Measurements from ENCODE around the gene TRIO. TPM values are rescaled to one million over a fixed set of nuclear protein-coding genes. Genes with fewer than 3 reads are reported as not detected.
A peak's percentile ranks its signal among the peaks of the same experiment; 100 is the strongest.

The TRIO gene
- total and polyA plus RNA-seq, 7 donors = 18.5 to 77.5 (median 35.0) TPM

DNA sequence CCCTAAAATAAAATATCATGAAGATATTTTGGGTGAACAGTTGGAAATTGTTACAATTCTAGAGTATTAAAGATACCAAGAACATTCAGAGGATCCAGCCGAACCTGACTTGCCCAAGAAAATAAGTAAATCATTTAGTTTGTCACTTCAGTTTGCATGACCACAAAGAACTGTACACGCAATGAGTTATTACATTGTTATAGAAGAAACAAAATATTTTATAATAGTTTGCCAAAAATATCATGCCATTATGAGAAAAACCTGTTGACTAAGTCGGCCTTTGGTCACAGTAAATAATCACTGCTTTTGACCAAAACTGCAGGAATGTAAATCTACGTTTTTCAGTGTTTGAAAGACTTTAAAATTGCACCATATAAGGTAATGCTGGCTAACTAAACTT, 27.9 kb downstream of the TRIO start:
- 66 to 78% (median 67%) methylated on average over 4 of the region's 4 CpGs for WGBS, 3 donors
- Histone ChIP-seq H3K4me1 (peaks cover 70% of the 10 kb centered on the region), H3K9me3 (no peaks in the 10 kb centered on the region), H3K27ac (no peak overlapping the region), H3K27me3 (ENCODE audit: insufficient read depth in 3 of 3, low read length in 2 of 3) (no peaks in the 10 kb centered on the region), H3K4me3 (no peak overlapping the region), H3K36me3 (ENCODE audit: insufficient read depth in 1 of 2, low read depth in 1 of 2) (no peaks in the 10 kb centered on the region)
- ATAC-seq = no peak
- TF ChIP-seq, protein P1, sequence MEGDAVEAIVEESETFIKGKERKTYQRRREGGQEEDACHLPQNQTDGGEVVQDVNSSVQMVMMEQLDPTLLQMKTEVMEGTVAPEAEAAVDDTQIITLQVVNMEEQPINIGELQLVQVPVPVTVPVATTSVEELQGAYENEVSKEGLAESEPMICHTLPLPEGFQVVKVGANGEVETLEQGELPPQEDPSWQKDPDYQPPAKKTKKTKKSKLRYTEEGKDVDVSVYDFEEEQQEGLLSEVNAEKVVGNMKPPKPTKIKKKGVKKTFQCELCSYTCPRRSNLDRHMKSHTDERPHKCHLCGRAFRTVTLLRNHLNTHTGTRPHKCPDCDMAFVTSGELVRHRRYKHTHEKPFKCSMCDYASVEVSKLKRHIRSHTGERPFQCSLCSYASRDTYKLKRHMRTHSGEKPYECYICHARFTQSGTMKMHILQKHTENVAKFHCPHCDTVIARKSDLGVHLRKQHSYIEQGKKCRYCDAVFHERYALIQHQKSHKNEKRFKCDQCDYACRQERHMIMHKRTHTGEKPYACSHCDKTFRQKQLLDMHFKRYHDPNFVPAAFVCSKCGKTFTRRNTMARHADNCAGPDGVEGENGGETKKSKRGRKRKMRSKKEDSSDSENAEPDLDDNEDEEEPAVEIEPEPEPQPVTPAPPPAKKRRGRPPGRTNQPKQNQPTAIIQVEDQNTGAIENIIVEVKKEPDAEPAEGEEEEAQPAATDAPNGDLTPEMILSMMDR (IDR thresholded peaks at IDR 0.05) = no peak
- no peak for DNase-seq
- intact Hi-C loops (cut with DNase I) = no loop called here

DNA sequence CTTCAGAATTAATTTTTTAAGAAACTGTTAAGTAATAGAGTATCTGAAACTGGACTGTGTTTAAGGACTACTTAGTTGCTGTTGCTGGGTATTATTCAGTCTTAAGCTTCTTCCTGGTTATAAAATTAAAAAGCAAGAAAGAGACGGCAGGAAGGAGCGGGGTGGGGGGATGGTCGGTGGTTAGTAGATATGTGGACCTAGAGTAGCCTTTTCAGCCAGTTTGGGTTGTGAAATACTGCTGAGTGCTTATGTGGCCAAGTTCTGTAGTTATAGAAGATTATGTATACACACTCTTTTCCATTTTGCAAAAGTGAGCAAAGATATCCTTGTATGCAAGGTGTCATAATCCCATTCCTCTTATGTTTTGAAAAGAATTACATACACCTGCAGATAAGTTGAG, 28.5 kb downstream of the TRIO start:
- DNase-seq (no peak), ATAC-seq (no peak)
- 51 to 59% (median 54%) methylated on average over 3 of the region's 3 CpGs for WGBS, 3 donors
- H3K4me1 ChIP-seq = peaks cover 64% of the 10 kb centered on the region
- H3K4me3 ChIP-seq = no peak overlapping the region
- no peaks in the 10 kb centered on the region for H3K27me3 ChIP-seq (ENCODE audit: insufficient read depth in 3 of 3, low read length in 2 of 3)
- no peak overlapping the region for H3K27ac ChIP-seq
- H3K36me3 ChIP-seq (ENCODE audit: insufficient read depth in 1 of 2, low read depth in 1 of 2) = no peaks in the 10 kb centered on the region
- TF ChIP-seq, protein P1 (IDR thresholded peaks at IDR 0.05) = no peak
- intact Hi-C loops (cut with DNase I) = no loop called here
- no peaks in the 10 kb centered on the region for H3K9me3 ChIP-seq

DNA sequence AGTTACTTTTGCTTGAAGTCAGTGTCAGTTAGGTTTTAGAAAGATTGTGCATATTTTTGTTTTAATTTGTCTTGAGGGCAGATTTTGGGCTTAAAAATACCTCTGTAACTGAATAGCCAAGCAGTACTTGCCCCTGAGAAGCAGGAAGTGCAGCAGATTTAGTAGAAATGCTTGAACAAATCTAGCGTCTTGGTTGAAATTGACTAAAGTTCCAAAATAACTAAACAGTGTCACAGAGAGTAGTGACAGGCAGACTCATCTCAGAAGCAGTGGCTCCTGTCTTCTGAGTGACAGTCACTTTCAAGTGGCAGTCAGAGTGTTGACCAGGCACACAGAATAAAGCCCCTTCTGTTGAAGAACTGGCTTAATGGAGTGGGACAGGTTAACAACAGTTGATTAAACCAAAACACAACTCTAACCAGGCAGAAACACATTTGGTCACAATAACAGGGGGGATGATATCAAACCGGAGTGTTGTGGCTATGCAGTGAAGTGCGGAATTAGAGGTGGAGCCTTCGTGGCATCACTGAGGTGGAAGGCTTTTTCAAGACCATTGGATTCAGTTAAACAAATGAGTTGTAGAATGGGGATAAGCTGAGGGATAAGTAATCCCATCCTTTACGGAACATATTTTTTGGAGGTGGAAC, 29.1 kb downstream of the TRIO start:
- Histone ChIP-seq H3K36me3 (ENCODE audit: insufficient read depth in 1 of 2, low read depth in 1 of 2) (no peaks in the 10 kb centered on the region), H3K9me3 (no peaks in the 10 kb centered on the region), H3K4me3 (no peak overlapping the region), H3K4me1 (peaks cover 62% of the 10 kb centered on the region), H3K27ac (no peak overlapping the region), H3K27me3 (ENCODE audit: insufficient read depth in 3 of 3, low read length in 2 of 3) (no peaks in the 10 kb centered on the region)
- TF ChIP-seq, protein P1 (IDR thresholded peaks at IDR 0.05) = no peak
- DNase-seq (no peak), ATAC-seq (no peak)
- intact Hi-C loops (cut with DNase I) = no loop called here
- 73 to 82% (median 77%) methylated on average over 5 of the region's 5 CpGs for WGBS, 3 donors

DNA sequence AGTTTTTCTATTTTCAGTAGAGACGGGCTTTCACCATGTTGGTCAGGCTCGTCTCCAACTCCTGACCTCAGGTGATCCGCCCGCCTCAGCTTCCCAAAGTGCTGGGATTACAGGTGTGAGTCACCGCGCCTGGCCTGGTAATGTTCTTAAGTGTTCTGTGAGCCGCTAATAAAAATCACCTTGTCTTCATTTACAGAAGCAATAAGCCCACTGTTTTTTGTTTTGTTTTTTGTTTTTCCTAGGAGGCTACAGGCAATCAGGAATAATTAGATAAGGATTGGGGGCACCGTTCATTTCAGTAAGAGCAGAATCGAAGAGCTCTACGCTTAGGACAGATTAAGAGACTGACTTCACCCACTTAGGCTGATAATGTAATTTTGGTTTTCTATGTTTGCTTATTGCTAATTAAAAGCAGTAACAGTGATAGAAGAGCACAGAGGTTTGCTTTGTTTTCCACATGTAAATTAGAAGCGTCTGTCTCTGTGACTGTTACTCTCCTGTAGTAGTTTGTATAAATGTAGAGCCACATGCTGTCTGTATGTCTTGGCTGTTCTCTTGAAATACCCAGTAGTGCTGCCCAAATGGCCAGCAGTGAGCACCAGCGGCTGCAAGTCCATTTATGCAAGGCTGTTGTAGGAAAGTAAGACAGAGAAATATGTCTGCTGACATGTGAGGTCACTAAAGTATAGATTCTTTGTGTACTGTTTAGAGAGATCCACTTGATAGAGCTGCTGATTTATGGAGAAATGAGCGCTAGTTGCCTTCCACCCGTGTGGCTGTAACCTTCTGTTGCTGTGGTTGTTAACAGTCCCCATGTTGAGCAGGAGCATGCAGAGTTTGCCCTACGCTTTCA, 30.5 kb downstream of the TRIO start:
- peak; percentile 22 to 44 (median 38) for ATAC-seq
- TF ChIP-seq, protein P1 (IDR thresholded peaks at IDR 0.05) = no peak
- Histone ChIP-seq H3K4me1 (peaks cover 62% of the 10 kb centered on the region), H3K36me3 (ENCODE audit: insufficient read depth in 1 of 2, low read depth in 1 of 2) (no peaks in the 10 kb centered on the region), H3K27me3 (ENCODE audit: insufficient read depth in 3 of 3, low read length in 2 of 3) (no peaks in the 10 kb centered on the region), H3K27ac (no peak overlapping the region), H3K9me3 (no peaks in the 10 kb centered on the region), H3K4me3 (no peak overlapping the region)
- 83 to 84% (median 83%) methylated on average over 15 of the region's 15 CpGs for WGBS, 3 donors
- DNase-seq = no peak
- intact Hi-C loops (cut with DNase I) = no loop called here

All from psoas muscle (tissue), 8 donors.